Liver (tissue), 3 donors: Measurements from ENCODE around the gene BEST3.

Experiments
- CTCF ChIP-seq: fragments of 150-350 bp; IDR thresholded peaks from 2 replicates; pipeline ENCODE4 v1.5.1; 2017; ENCODE audit warnings: improper control_type of control experiment, low read depth, low read length; ENCODE audit not compliant: missing input control
- EGR1 ChIP-seq, 2 donors: IDR thresholded peaks; 2 replicates each; pipeline ENCODE4 v1.6.1; 2016 to 2018; ENCODE audit warnings: antibody characterized with exemption in 2 of 2, low read depth in 2 of 2
- GABPA ChIP-seq, 2 donors: IDR thresholded peaks in 1 of 2; conservative IDR thresholded peaks in 1 of 2; 2 replicates each; pipeline ENCODE4 v1.6.1; 2016; ENCODE audit warnings: antibody characterized with exemption in 2 of 2, mild to moderate bottlenecking in 1 of 2, moderate library complexity in 1 of 2
- JUND ChIP-seq, 2 donors: IDR thresholded peaks; 2 replicates each; pipeline ENCODE4 v1.6.1; 2016; ENCODE audit warnings: antibody characterized with exemption in 2 of 2
- RAD21 ChIP-seq, 2 donors: IDR thresholded peaks; 2 replicates each; pipeline ENCODE4 v1.6.1; 2016; ENCODE audit warnings: antibody characterized with exemption in 2 of 2, mild to moderate bottlenecking in 2 of 2
- REST ChIP-seq: IDR thresholded peaks from 2 replicates; pipeline ENCODE4 v1.6.1; 2016; ENCODE audit warnings: antibody characterized with exemption, mild to moderate bottlenecking
- SP1 ChIP-seq: IDR thresholded peaks from 2 replicates; pipeline ENCODE4 v1.6.1; 2018; ENCODE audit warnings: antibody characterized with exemption, mild to moderate bottlenecking
- TAF1 ChIP-seq: conservative IDR thresholded peaks from 2 replicates; pipeline ENCODE4 v1.6.1; 2016; ENCODE audit warnings: antibody characterized with exemption, mild to moderate bottlenecking
- YY1 ChIP-seq: IDR thresholded peaks from 2 replicates; pipeline ENCODE4 v1.6.1; 2016; ENCODE audit warnings: antibody characterized with exemption, mild to moderate bottlenecking
- ZBTB33 ChIP-seq: IDR thresholded peaks from 2 replicates; pipeline ENCODE4 v1.6.1; 2016; ENCODE audit warnings: antibody characterized with exemption
- donor health status: healthy.
- donor health status: healthy.

GRCh38 chr12:69688021-69688420 lies 11.1 kb downstream of the BEST3 start:
- TF ChIP-seq CTCF (no peak), RAD21 (IDR thresholded peaks at IDR 0.05) (no peak), ZBTB33 (no peak), YY1 (no peak), JUND (IDR thresholded peaks at IDR 0.05) (no peak), GABPA (IDR thresholded peaks at IDR 0.05 in 1 of 2, conservative IDR thresholded peaks at IDR 0.05 in 1 of 2) (no peak), SP1 (no peak), EGR1 (IDR thresholded peaks at IDR 0.05; ENCODE audit: low read depth in 2 of 2) (no peak), REST (no peak), TAF1 (no peak)
